Neural progenitor cell (in vitro differentiated cells): ENCODE results near the gene P4HA2.

Experiments
- EZH2 ChIP-seq: fragments of 200-600 bp; sonication (generic); IDR thresholded peaks from 2 replicates; pipeline ENCODE4 v1.6.1; 2017; ENCODE audit warnings: antibody characterized with exemption, mild to moderate bottlenecking, moderate library complexity
- TF ChIP-seq, protein P1 (sequence below): fragments of 200-600 bp; sonication (generic); IDR thresholded peaks from 2 replicates; pipeline ENCODE4 v1.5.1; 2017; ENCODE audit warnings: antibody characterized with exemption, mild to moderate bottlenecking

DNA sequence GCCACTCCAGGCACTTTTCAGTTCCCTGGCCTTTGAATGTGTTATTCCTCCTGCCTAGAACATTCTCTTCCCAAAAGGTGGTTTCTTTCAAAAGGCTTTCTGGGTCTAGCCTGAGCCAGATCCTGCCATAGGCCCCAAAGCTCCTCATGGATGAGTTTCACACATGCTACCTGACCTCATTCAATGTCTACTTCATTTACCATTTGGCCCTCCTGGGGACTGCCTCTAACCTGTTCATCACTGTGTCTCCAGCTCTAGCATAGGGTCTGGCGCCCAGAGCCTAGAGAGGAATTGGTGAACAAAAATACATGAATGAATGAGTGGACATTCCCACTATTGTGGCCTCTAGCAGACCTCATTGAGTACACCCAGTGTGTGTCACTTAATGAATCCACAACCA is 5.4 kb upstream of the P4HA2 start:
- TF ChIP-seq, protein P1, sequence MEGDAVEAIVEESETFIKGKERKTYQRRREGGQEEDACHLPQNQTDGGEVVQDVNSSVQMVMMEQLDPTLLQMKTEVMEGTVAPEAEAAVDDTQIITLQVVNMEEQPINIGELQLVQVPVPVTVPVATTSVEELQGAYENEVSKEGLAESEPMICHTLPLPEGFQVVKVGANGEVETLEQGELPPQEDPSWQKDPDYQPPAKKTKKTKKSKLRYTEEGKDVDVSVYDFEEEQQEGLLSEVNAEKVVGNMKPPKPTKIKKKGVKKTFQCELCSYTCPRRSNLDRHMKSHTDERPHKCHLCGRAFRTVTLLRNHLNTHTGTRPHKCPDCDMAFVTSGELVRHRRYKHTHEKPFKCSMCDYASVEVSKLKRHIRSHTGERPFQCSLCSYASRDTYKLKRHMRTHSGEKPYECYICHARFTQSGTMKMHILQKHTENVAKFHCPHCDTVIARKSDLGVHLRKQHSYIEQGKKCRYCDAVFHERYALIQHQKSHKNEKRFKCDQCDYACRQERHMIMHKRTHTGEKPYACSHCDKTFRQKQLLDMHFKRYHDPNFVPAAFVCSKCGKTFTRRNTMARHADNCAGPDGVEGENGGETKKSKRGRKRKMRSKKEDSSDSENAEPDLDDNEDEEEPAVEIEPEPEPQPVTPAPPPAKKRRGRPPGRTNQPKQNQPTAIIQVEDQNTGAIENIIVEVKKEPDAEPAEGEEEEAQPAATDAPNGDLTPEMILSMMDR, result no peak
- TF ChIP-seq EZH2, result no peak
